OCI-LY1 (cell line): ENCODE measurements around the gene CTSC.

Experiments
- H2AFZ ChIP-seq: fragments of 200-600 bp; sonication (generic), shearing (Covaris generic); 2 replicates; pipeline ENCODE4 v1.6.0; 2014; ENCODE audit warnings: antibody characterized with exemption, mild to moderate bottlenecking, low read length
- H3F3A ChIP-seq: fragments of 200-600 bp; sonication (generic), shearing (Covaris generic); 2 replicates; pipeline ENCODE4 v1.6.0; 2014; ENCODE audit warnings: mild to moderate bottlenecking, antibody characterized with exemption, low read length, moderate library complexity; ENCODE audit not compliant: insufficient read depth
- H3K27ac ChIP-seq: fragments of 200-600 bp; sonication (generic); 2 replicates; pipeline ENCODE4 v1.5.1; 2014; ENCODE audit warnings: low read length, mixed run types, mild to moderate bottlenecking, low read depth; ENCODE audit not compliant: poor library complexity, severe bottlenecking
- H3K27me3 ChIP-seq: fragments of 200-600 bp; sonication (generic); 2 replicates; pipeline ENCODE4 v1.6.0; 2014; ENCODE audit warnings: antibody characterized with exemption, mild to moderate bottlenecking, low read length, moderate library complexity; ENCODE audit not compliant: insufficient read depth
- H3K36me3 ChIP-seq: fragments of 200-600 bp; sonication (generic); 2 replicates; pipeline ENCODE4 v1.6.1; 2014; ENCODE audit warnings: mild to moderate bottlenecking, antibody characterized with exemption, low read length, moderate library complexity, mixed read lengths; ENCODE audit not compliant: insufficient read depth
- H3K4me1 ChIP-seq: fragments of 200-600 bp; sonication (generic); 2 replicates; pipeline ENCODE4 v1.5.1; 2014; ENCODE audit warnings: mild to moderate bottlenecking, low read length, moderate library complexity; ENCODE audit not compliant: insufficient read depth, severe bottlenecking
- H3K4me2 ChIP-seq: fragments of 200-600 bp; sonication (generic), shearing (Covaris generic); 2 replicates; pipeline ENCODE4 v1.6.1; 2014; ENCODE audit warnings: low read length
- H3K4me3 ChIP-seq: fragments of 200-600 bp; sonication (generic); 2 replicates; pipeline ENCODE4 v1.5.1; 2014; ENCODE audit warnings: low read length, low read depth, mild to moderate bottlenecking, mixed read lengths; ENCODE audit not compliant: poor library complexity, severe bottlenecking
- H3K79me2 ChIP-seq: fragments of 200-600 bp; shearing (Covaris generic); 2 replicates; pipeline ENCODE4 v1.6.1; 2016; ENCODE audit warnings: mixed run types, low read length, mixed read lengths; ENCODE audit not compliant: insufficient read depth
- H3K9ac ChIP-seq: fragments of 200-600 bp; sonication (generic), shearing (Covaris generic); 2 replicates; pipeline ENCODE4 v1.6.1; 2014; ENCODE audit warnings: mild to moderate bottlenecking, low read length, mixed read lengths
- H3K9me2 ChIP-seq: fragments of 200-600 bp; sonication (generic), shearing (Covaris generic); 2 replicates; pipeline ENCODE4 v1.6.1; 2014; ENCODE audit warnings: low read depth, mild to moderate bottlenecking, low read length, mixed read lengths
- H3K9me3 ChIP-seq: fragments of 200-600 bp; shearing (Covaris generic); 2 replicates; pipeline ENCODE4 v1.6.1; 2014; ENCODE audit warnings: low read length, mixed read lengths
- H4K20me1 ChIP-seq: fragments of 200-600 bp; sonication (generic), shearing (Covaris generic); 2 replicates; pipeline ENCODE4 v1.6.0; 2016; ENCODE audit warnings: mild to moderate bottlenecking, low read length; ENCODE audit not compliant: insufficient read depth
- CTCF ChIP-seq: fragments of 200-600 bp; sonication (generic), shearing (Covaris generic); IDR thresholded peaks from 2 replicates; pipeline ENCODE4 v1.5.1; 2017; ENCODE audit warnings: mild to moderate bottlenecking, antibody characterized with exemption, low read length, moderate library complexity, mixed read lengths
- EZH2 ChIP-seq: fragments of 200-600 bp; sonication (generic), shearing (Covaris generic); IDR thresholded peaks from 2 replicates; pipeline ENCODE4 v1.8.0; 2017; ENCODE audit warnings: borderline replicate concordance, mixed run types, mild to moderate bottlenecking, antibody characterized with exemption, low read length, moderate library complexity, mixed read lengths

The CTSC gene

GRCh38 chr11:88370782-88371181, 33.2 kb upstream of the CTSC start:
- Histone ChIP-seq H3K9me3 (no peaks in the 10 kb centered on the region), H4K20me1 (no peaks in the 10 kb centered on the region), H3F3A (no peaks in the 10 kb centered on the region), H3K36me3 (no peaks in the 10 kb centered on the region), H3K9ac (no peak overlapping the region), H3K27me3 (no peaks in the 10 kb centered on the region), H3K9me2 (no peaks in the 10 kb centered on the region; the same call in 1 of the 2 replicates), H2AFZ (no peak overlapping the region), H3K4me1 (no peaks in the 10 kb centered on the region), H3K79me2 (no peaks in the 10 kb centered on the region), H3K4me2 (no peak overlapping the region), H3K4me3 (no peak overlapping the region), H3K27ac (no peak overlapping the region)
- no peak for TF ChIP-seq CTCF
- no peak for TF ChIP-seq EZH2

GRCh38 chr11:88367310-88367709, 29.8 kb upstream of the CTSC start:
- Histone ChIP-seq H3F3A (no peaks in the 10 kb centered on the region), H3K4me1 (no peaks in the 10 kb centered on the region), H4K20me1 (no peaks in the 10 kb centered on the region), H3K27me3 (no peaks in the 10 kb centered on the region), H3K4me2 (no peak overlapping the region), H3K36me3 (no peaks in the 10 kb centered on the region), H3K9ac (no peak overlapping the region), H3K9me3 (no peaks in the 10 kb centered on the region), H3K9me2 (no peaks in the 10 kb centered on the region; the same call in 1 of the 2 replicates), H3K27ac (no peak overlapping the region), H3K4me3 (no peak overlapping the region), H3K79me2 (no peaks in the 10 kb centered on the region), H2AFZ (no peak overlapping the region)
- TF ChIP-seq CTCF (no peak), EZH2 (no peak)

- H3K79me2 ChIP-seq = no peaks in the 10 kb centered on the region
- H3K4me1 ChIP-seq = peaks cover 14% of the 10 kb centered on the region
- H3K36me3 ChIP-seq = no peaks in the 10 kb centered on the region
- H3K27me3 ChIP-seq = no peaks in the 10 kb centered on the region
- H3K4me2 ChIP-seq = no peak overlapping the region
- no peak for TF ChIP-seq EZH2
- no peak for TF ChIP-seq CTCF
- no peak overlapping the region for H3K9ac ChIP-seq
- H2AFZ ChIP-seq = no peak overlapping the region
- no peaks in the 10 kb centered on the region; the same call in 1 of the 2 replicates for H3K9me2 ChIP-seq
- H3K27ac ChIP-seq = no peak overlapping the region
- H4K20me1 ChIP-seq = no peaks in the 10 kb centered on the region
- H3K9me3 ChIP-seq = no peaks in the 10 kb centered on the region
- H3K4me3 ChIP-seq = no peak overlapping the region
- H3F3A ChIP-seq = no peaks in the 10 kb centered on the region
Measured at GRCh38 chr11:88363648-88364065, 26.1 kb upstream of the CTSC start.
